Uterus (tissue), 4 donors: ENCODE data around the gene RAI14. TPM values are rescaled to one million over a fixed set of nuclear protein-coding genes. Genes with fewer than 3 reads are reported as not detected.
A peak's percentile ranks its signal among the peaks of the same experiment; 100 is the strongest.

Source experiments
- DNase-seq, 2 donors: peaks; one replicate each; pipeline ENCODE4 v3.0.0-alpha.2; 2019 to 2020
- H3K27ac ChIP-seq, 2 donors: fragments of 200-600 bp; sonication (generic); 1 replicate in 1 of 2; 2 replicates in 1 of 2; pipeline ENCODE4 v1.5.1; 2016 to 2018
- H3K27me3 ChIP-seq, 2 donors: fragments of 200-600 bp; sonication (generic); one replicate each; pipeline ENCODE4 v1.5.1; 2018 to 2019; ENCODE audit warnings: control low read depth in 1 of 2
- H3K36me3 ChIP-seq, 2 donors: fragments of 200-600 bp; sonication (generic); one replicate each; pipeline ENCODE4 v1.5.1; 2019; ENCODE audit warnings: control low read depth in 1 of 2
- H3K4me1 ChIP-seq, 2 donors: fragments of 200-600 bp; sonication (generic); one replicate each; pipeline ENCODE4 v1.5.1; 2018 to 2019; ENCODE audit warnings: control low read depth in 1 of 2
- H3K4me3 ChIP-seq, 2 donors: fragments of 200-600 bp; sonication (generic); 1 replicate in 1 of 2; 2 replicates in 1 of 2; pipeline ENCODE4 v1.5.1; 2018 to 2019; ENCODE audit warnings: mild to moderate bottlenecking in 1 of 2
- H3K9me3 ChIP-seq, 2 donors: fragments of 200-600 bp; sonication (generic); one replicate each; pipeline ENCODE4 v1.5.1; 2019; ENCODE audit warnings: control low read depth in 1 of 2
- CTCF ChIP-seq, 4 experiments: fragments of 200-600 bp in 2 of 4; fragments of 450-650 bp in 2 of 4; sonication (generic) in 2 of 4; IDR thresholded peaks; one replicate each; pipeline ENCODE4 v1.5.1; 2016 to 2019; ENCODE audit warnings: antibody characterized with exemption in 4 of 4, mild to moderate bottlenecking in 2 of 4, moderate library complexity in 1 of 4
- POLR2A ChIP-seq, 2 donors: fragments of 450-650 bp; IDR thresholded peaks; one replicate each; pipeline ENCODE4 v1.6.1; 2016; ENCODE audit warnings: antibody characterized with exemption in 2 of 2, mild to moderate bottlenecking in 1 of 2, moderate library complexity in 1 of 2
- intact Hi-C: fragments of 100-400 bp; cut with DNase I; formaldehyde crosslinking; loops from one replicate; pipeline ENCODE4 v1.15.1; 2023; ENCODE audit warnings: low total_unique reads
- total RNA-seq, 4 donors: library from RNA; depleted of rRNA in 3 of 4; stranded (reverse); fragments of >200 nt in 3 of 4; gene quantifications; one replicate each; pipeline versions ENCODE4 v1.1.0 to v1.2.4, GENCODE V29; 2014 to 2023
- donor health status: DM: yes; HTN: yes; CAD: no.

The RAI14 gene
- total RNA-seq, 4 donors from 2014 or later, result 32.4 to 264 (median 117) TPM

DNA sequence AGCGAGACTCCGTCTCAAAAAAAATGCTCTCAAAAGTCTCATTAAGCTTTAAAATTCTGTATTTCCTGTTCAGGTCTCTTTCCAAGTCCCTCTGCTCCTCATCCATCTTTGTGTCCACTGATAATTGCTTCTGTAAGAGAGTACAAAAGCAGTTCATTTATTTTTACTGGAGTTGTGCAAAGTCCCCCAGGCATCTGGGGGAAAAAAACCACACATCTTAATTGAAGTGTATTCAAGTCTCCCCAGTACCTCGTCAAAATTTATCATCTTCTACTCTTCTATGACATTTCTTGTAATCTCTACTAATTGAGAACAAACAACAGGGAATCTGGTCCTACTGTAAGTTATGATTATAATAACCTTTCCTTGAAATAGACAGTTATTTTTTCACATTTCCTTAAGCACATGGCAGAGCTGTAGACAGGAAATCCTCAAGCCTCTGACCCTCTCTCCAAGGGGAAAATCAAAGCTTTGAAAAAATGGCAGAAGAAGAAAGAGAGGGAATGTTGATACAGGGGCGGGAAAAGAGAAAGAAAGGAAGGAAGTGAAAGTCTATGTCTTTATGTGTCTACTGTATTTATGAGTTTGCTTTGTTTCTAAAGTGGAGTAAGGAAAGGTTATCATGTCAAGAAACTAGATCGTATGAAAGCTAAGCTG lies 51.5 kb downstream of the RAI14 start:
- no peak overlapping the region for H3K4me3 ChIP-seq
- peak overlapping the region; percentile 59 to 66 for H3K27ac ChIP-seq
- no peaks in the 10 kb centered on the region for H3K27me3 ChIP-seq
- intact Hi-C loops, result no loop called here
- DNase-seq, result no peak
- TF ChIP-seq POLR2A (IDR thresholded peaks at IDR 0.05) (no peak), CTCF (IDR thresholded peaks at IDR 0.05) (no peak)
- no peaks in the 10 kb centered on the region for H3K9me3 ChIP-seq
- H3K36me3 ChIP-seq, result no peaks in the 10 kb centered on the region
- peaks cover 5 to 26% of the 10 kb centered on the region in 2 donors for H3K4me1 ChIP-seq

- no peak overlapping the region for H3K4me3 ChIP-seq
- intact Hi-C loops, result no loop called here
- H3K27ac ChIP-seq, result peak overlapping the region; percentile 66 to 76
Measured at GRCh38 chr5:34708777-34709176, 52.6 kb downstream of the RAI14 start.

GRCh38 chr5:34709861-34710673 lies 53.9 kb downstream of the RAI14 start:
- Histone ChIP-seq H3K4me1 (peaks cover 5 to 23% of the 10 kb centered on the region in 2 donors), H3K27ac (peak overlapping the region; percentile 66 to 76), H3K9me3 (no peaks in the 10 kb centered on the region), H3K27me3 (no peaks in the 10 kb centered on the region), H3K36me3 (no peaks in the 10 kb centered on the region), H3K4me3 (no peak overlapping the region)
- intact Hi-C loops, result no loop called here
- DNase-seq, result no peak
- TF ChIP-seq CTCF (IDR thresholded peaks at IDR 0.05), result no peak
- no peak for TF ChIP-seq POLR2A (IDR thresholded peaks at IDR 0.05)

More at GRCh38 chr5:34708777-34709176, 52.6 kb downstream of the RAI14 start:
- Histone ChIP-seq H3K27me3 (no peaks in the 10 kb centered on the region), H3K4me1 (peaks cover 5 to 23% of the 10 kb centered on the region in 2 donors), H3K36me3 (no peaks in the 10 kb centered on the region), H3K9me3 (no peaks in the 10 kb centered on the region)
- no peak for DNase-seq
- TF ChIP-seq CTCF (IDR thresholded peaks at IDR 0.05) (no peak), POLR2A (IDR thresholded peaks at IDR 0.05) (no peak)

GRCh38 chr5:34712565-34712964 lies 56.4 kb downstream of the RAI14 start:
- no peak overlapping the region for H3K27ac ChIP-seq
- H3K27me3 ChIP-seq, result no peaks in the 10 kb centered on the region
- DNase-seq, result no peak
- TF ChIP-seq CTCF (IDR thresholded peaks at IDR 0.05) (no peak), POLR2A (IDR thresholded peaks at IDR 0.05) (no peak)
- intact Hi-C loops, result no loop called here
- peaks cover 5 to 15% of the 10 kb centered on the region in 2 donors for H3K4me1 ChIP-seq
- no peaks in the 10 kb centered on the region for H3K36me3 ChIP-seq
- H3K9me3 ChIP-seq, result no peaks in the 10 kb centered on the region
- no peak overlapping the region for H3K4me3 ChIP-seq

GRCh38 chr5:34715711-34716110 lies 59.6 kb downstream of the RAI14 start:
- Histone ChIP-seq H3K4me1 (peaks cover 0 to 3% of the 10 kb centered on the region in 2 donors), H3K27me3 (no peaks in the 10 kb centered on the region), H3K9me3 (no peaks in the 10 kb centered on the region), H3K4me3 (no peak overlapping the region), H3K27ac (peak overlapping the region in 1 of 2 donors; percentile 73), H3K36me3 (no peaks in the 10 kb centered on the region)
- DNase-seq, result no peak
- no peak for TF ChIP-seq POLR2A (IDR thresholded peaks at IDR 0.05)
- no peak for TF ChIP-seq CTCF (IDR thresholded peaks at IDR 0.05)
- intact Hi-C loops, result no loop called here
